SH-SY5Y (cell line): ENCODE results near the gene PPP1R18.

Experiments
- GATA2 ChIP-seq: IDR thresholded peaks from 2 replicates; pipeline ENCODE4 v1.6.1; 2011; ENCODE audit warnings: mild to moderate bottlenecking, low read depth, low read length
- GATA3 ChIP-seq: IDR thresholded peaks from 2 replicates; pipeline ENCODE4 v1.6.1; 2011; ENCODE audit warnings: low read depth, mild to moderate bottlenecking, low read length, moderate library complexity

Gene PPP1R18

GRCh38 chr6:30703821-30704220 is 17.4 kb upstream of the PPP1R18 start:
- TF ChIP-seq GATA2: no peak
- no peak for TF ChIP-seq GATA3

GRCh38 chr6:30703011-30703410 is 16.6 kb upstream of the PPP1R18 start:
- TF ChIP-seq GATA2: no peak
- TF ChIP-seq GATA3: no peak

GRCh38 chr6:30700340-30700739 is 13.9 kb upstream of the PPP1R18 start:
- TF ChIP-seq GATA2 (no peak), GATA3 (no peak)

GRCh38 chr6:30696432-30696831 is 10.0 kb upstream of the PPP1R18 start:
- TF ChIP-seq GATA3 (no peak), GATA2 (no peak)

GRCh38 chr6:30691208-30691847 is 4.9 kb upstream of the PPP1R18 start:
- TF ChIP-seq GATA2: no peak
- TF ChIP-seq GATA3: no peak

GRCh38 chr6:30690403-30691207 is 4.2 kb upstream of the PPP1R18 start, which contains the start of gene NRM:
TSS of gene NRM (minus strand) at chr6:30690984. CDS start at chr6:30690974, 10 bp downstream.
- TF ChIP-seq GATA2: no peak
- no peak for TF ChIP-seq GATA3

GRCh38 chr6:30689985-30690384 is 3.5 kb upstream of the PPP1R18 start:
- TF ChIP-seq GATA2 (no peak), GATA3 (no peak)

- TF ChIP-seq GATA3: no peak
- TF ChIP-seq GATA2: no peak
Measured at GRCh38 chr6:30689022-30689865, 2.8 kb upstream of the PPP1R18 start.

GRCh38 chr6:30688569-30688968 is 2.1 kb upstream of the PPP1R18 start:
- TF ChIP-seq GATA3: no peak

GRCh38 chr6:30687659-30688431 is 1.4 kb upstream of the PPP1R18 start:
- TF ChIP-seq GATA3: no peak
- TF ChIP-seq GATA2: no peak

- TF ChIP-seq GATA2: no peak
- TF ChIP-seq GATA3: no peak
Measured at GRCh38 chr6:30686908-30687658, 638 bp upstream of the PPP1R18 start.

GRCh38 chr6:30685157-30686008 is 1.1 kb downstream of the PPP1R18 start:
- no peak for TF ChIP-seq GATA3
- TF ChIP-seq GATA2: no peak
